ENCODE results near the gene SLC13A5.

GRCh38 chr17:6753546-6753945 is 40.4 kb upstream of the SLC13A5 start:
- no peak for TF ChIP-seq CTCF (IDR thresholded peaks at IDR 0.05)
- no peak for TF ChIP-seq POLR2A (IDR thresholded peaks at IDR 0.05)
